ENCODE results near the gene MRPL44. TPM values are rescaled to one million over a fixed set of nuclear protein-coding genes. Genes with fewer than 3 reads are reported as not detected.

Gene MRPL44
- polyA plus RNA-seq, 3 donors, result 7.5 to 28.4 (median 25.7) TPM

DNA sequence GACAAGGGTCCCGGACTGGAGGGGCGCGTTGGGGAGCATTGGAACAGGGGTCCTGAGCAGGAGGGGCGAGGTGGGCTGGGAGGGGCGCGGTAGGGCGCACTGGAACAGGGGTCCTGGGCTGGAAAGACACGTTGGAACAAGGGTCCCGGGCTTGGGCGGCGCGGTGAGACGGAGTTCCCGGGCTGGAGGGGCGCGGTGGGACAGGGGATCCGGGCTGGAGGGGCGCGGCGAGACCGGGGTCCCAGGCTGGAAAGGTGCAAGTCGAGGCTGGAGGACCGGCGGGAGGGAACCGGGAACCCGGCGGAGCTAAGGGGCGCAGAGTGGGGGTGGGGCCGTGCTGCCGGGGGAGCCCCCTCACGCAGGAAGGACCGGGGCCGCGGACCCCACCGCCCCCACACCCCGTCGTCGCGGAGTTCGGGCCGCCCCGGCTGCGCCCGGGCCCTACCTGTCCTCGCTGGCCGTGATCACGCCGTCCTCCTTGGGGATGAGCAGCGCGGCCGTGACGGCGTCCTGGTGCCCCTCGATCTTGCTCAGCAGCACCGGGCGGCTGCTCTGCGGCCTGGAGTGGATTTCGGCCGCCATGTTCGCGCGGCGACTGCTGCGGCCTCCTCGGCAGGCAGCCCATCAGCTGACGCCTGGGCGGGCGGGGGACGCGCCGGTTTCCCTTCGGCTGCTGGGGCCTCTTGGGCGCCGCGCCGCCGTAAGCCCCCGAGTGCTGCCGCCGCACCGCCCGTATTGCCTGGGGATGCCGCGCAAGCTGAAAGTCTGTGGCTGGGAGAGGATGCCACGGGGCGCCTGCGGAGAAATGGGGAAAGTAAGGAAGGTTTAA, 12.3 kb upstream of the MRPL44 start, which contains the start of gene WDFY1:
Gene WDFY1 (minus strand): TSS at position 633 of the 829 bp plus-strand sequence. CDS start 51 bp downstream, at position 582.
- H3K9me3 ChIP-seq (replicated peaks in 1 of 2; ENCODE audit: control insufficient read depth in 1 of 2, insufficient read depth in 1 of 2, low read length in 2 of 2), result no peaks in the 10 kb centered on the region
- H3K79me2 ChIP-seq (ENCODE audit: insufficient read depth, low read length), result peaks cover 58% of the 10 kb centered on the region
- peaks cover 0 to 5% (median 0%) of the 10 kb centered on the region in 3 donors for H3K27me3 Mint-ChIP-seq (ENCODE audit: low read depth in 3 of 3)
- peaks cover 0 to 2% (median under 1%) of the 10 kb centered on the region in 7 donors for H3K9me3 Mint-ChIP-seq
- no peak for TF ChIP-seq CTCF (IDR thresholded peaks at IDR 0.05)
- intact Hi-C loops (cut with micrococcal nuclease), result loop anchor here in 1 of 2 donors (5.0 kb wide), 1 partner anchor 48 kb away; no protein-coding TSS in a partner anchor
- H3K4me1 ChIP-seq (ENCODE audit: control insufficient read depth in 1 of 2, insufficient read depth in 2 of 2, low read length in 2 of 2), result peaks cover 8 to 24% of the 10 kb centered on the region in 2 donors
- peaks cover 36% of the 10 kb centered on the region for H3K4me1 Mint-ChIP-seq
- peak within 1 kb of the TSS; percentile 91 for H2AFZ ChIP-seq (ENCODE audit: insufficient read depth, low read depth, low read length, poor library complexity, severe bottlenecking)
- H3K9ac ChIP-seq (ENCODE audit: insufficient read depth, low read length, poor library complexity, severe bottlenecking), result peak within 1 kb of the TSS; percentile 99
- H3K4me3 Mint-ChIP-seq, result peak within 1 kb of the TSS; percentile 97 to 98
- DNase-seq, result peak; percentile 77 to 80 (median 80)
- H3K36me3 ChIP-seq (replicated peaks in 1 of 2; ENCODE audit: control insufficient read depth in 1 of 2, insufficient read depth in 2 of 2, low read length in 2 of 2), result no peaks in the 10 kb centered on the region
- under 1% methylated on average over 82 of the region's 87 CpGs for WGBS (ENCODE audit: insufficient coverage)
- peaks cover 37% of the 10 kb centered on the region for H4K20me1 ChIP-seq (ENCODE audit: insufficient read depth, low read length)
- no peaks in the 10 kb centered on the region for H3K27me3 ChIP-seq (ENCODE audit: control insufficient read depth in 2 of 2, insufficient read depth in 2 of 2, low read length in 2 of 2)
- H3K36me3 Mint-ChIP-seq, result peaks cover under 1 to 8% of the 10 kb centered on the region in 2 donors
- peak within 1 kb of the TSS; percentile 63 to 96 for H3K27ac ChIP-seq (ENCODE audit: low read depth in 1 of 2, low read length in 2 of 2)
- peak within 1 kb of the TSS; percentile 87 to 96 (median 93) for H3K27ac Mint-ChIP-seq
- H3K4me2 ChIP-seq (replicated peaks; ENCODE audit: extremely low read depth, low read length, poor library complexity, severe bottlenecking), result peak within 1 kb of the TSS; percentile 92
- H3K4me3 ChIP-seq (replicated peaks in 1 of 3; ENCODE audit: low read depth in 2 of 3, low read length in 3 of 3), result peak within 1 kb of the TSS; percentile 61 to 95 (median 81)

DNA sequence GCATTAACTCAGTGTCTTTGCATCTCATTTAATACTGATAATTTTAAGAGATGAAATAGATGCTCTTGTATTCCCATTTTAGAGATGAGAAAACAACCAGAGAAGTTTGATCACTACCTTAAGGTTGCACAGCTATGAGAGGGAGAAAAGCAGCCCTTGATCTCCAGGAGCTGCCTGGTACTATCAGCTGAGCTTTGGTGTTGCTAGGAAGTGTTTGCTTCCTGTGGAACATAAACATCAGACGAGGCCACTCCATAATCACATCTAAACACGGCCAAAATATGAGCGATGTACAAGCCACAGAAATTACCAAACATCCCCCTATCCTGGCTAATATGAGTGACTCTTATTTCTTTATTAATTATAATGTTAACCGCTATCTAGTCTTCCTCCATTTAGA, 11.5 kb upstream of the MRPL44 start:
- peaks cover 0 to 5% (median 0%) of the 10 kb centered on the region in 3 donors for H3K27me3 Mint-ChIP-seq (ENCODE audit: low read depth in 3 of 3)
- Histone ChIP-seq H3K4me2 (replicated peaks; ENCODE audit: extremely low read depth, low read length, poor library complexity, severe bottlenecking) (peak overlapping the region; percentile 92), H3K36me3 (replicated peaks in 1 of 2; ENCODE audit: control insufficient read depth in 1 of 2, insufficient read depth in 2 of 2, low read length in 2 of 2) (no peaks in the 10 kb centered on the region), H3K27me3 (ENCODE audit: control insufficient read depth in 2 of 2, insufficient read depth in 2 of 2, low read length in 2 of 2) (no peaks in the 10 kb centered on the region), H2AFZ (ENCODE audit: insufficient read depth, low read depth, low read length, poor library complexity, severe bottlenecking) (peak overlapping the region; percentile 91), H3K4me3 (replicated peaks in 1 of 3; ENCODE audit: low read depth in 2 of 3, low read length in 3 of 3) (peak overlapping the region in 1 of 3 experiments; percentile 81), H3K27ac (ENCODE audit: low read depth in 1 of 2, low read length in 2 of 2) (no peak overlapping the region), H3K9ac (ENCODE audit: insufficient read depth, low read length, poor library complexity, severe bottlenecking) (no peak overlapping the region), H4K20me1 (ENCODE audit: insufficient read depth, low read length) (peaks cover 30% of the 10 kb centered on the region), H3K9me3 (replicated peaks in 1 of 2; ENCODE audit: control insufficient read depth in 1 of 2, insufficient read depth in 1 of 2, low read length in 2 of 2) (no peaks in the 10 kb centered on the region), H3K79me2 (ENCODE audit: insufficient read depth, low read length) (peaks cover 50% of the 10 kb centered on the region), H3K4me1 (ENCODE audit: control insufficient read depth in 1 of 2, insufficient read depth in 2 of 2, low read length in 2 of 2) (peaks cover 9 to 24% of the 10 kb centered on the region in 2 donors)
- H3K27ac Mint-ChIP-seq, result peak overlapping the region in 1 of 7 donors; percentile 39
- H3K9me3 Mint-ChIP-seq, result no peaks in the 10 kb centered on the region
- H3K36me3 Mint-ChIP-seq, result peaks cover 0 to 8% of the 10 kb centered on the region in 2 donors
- WGBS (ENCODE audit: insufficient coverage), result no CpG with 5 or more reads among the region's 4 CpGs
- H3K4me3 Mint-ChIP-seq, result no peak overlapping the region
- no peak for DNase-seq
- TF ChIP-seq CTCF (IDR thresholded peaks at IDR 0.05), result no peak
- H3K4me1 Mint-ChIP-seq, result peaks cover 38% of the 10 kb centered on the region
- intact Hi-C loops (cut with micrococcal nuclease), result no loop called here

Data from CD14-positive monocyte (primary cell).